ENCODE results near the gene GIT2. TPM values are rescaled to one million over a fixed set of nuclear protein-coding genes. Genes with fewer than 3 reads are reported as not detected.

The GIT2 gene
- total RNA-seq, 1 donor from 2014 or later, result 37.6 TPM

DNA sequence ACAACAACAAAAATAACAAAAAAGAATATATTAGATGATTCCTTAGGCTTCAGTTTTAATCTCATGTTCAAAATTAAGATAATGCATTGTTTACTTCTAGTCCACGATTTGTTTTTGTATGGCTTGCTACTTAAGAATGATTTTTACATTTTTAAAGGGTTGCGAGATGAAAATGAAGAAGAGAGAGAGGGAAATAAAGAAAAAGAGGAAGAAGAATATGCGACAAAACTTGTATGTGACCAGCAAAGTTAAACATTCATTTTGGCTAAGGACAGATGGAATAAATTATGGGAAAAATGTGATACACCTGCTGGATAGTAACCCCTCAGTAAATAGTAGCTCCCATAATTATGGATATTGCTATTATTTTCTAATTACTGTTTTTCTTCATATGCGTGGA lies 1.2 kb upstream of the GIT2 start:
- no peak overlapping the region for H3K27ac ChIP-seq (ENCODE audit: low read depth, low read length)
- no peaks in the 10 kb centered on the region for H3K9me3 ChIP-seq (ENCODE audit: control insufficient read depth in 3 of 3, low read length in 3 of 3)
- no peaks in the 10 kb centered on the region for H3K36me3 ChIP-seq (ENCODE audit: control insufficient read depth in 3 of 3, insufficient read depth in 3 of 3, low read length in 3 of 3)
- peaks cover 27 to 33% (median 33%) of the 10 kb centered on the region in 3 donors for H3K4me1 ChIP-seq (ENCODE audit: control insufficient read depth in 3 of 3, insufficient read depth in 3 of 3, low read length in 3 of 3)
- no peaks in the 10 kb centered on the region for H3K27me3 ChIP-seq (ENCODE audit: control insufficient read depth in 3 of 3, insufficient read depth in 3 of 3, low read length in 3 of 3)
- H3K4me3 ChIP-seq (ENCODE audit: low read length in 3 of 3), result no peak overlapping the region
- no peak overlapping the region for H3K9ac ChIP-seq (ENCODE audit: low read depth in 1 of 3, low read length in 3 of 3)

DNA sequence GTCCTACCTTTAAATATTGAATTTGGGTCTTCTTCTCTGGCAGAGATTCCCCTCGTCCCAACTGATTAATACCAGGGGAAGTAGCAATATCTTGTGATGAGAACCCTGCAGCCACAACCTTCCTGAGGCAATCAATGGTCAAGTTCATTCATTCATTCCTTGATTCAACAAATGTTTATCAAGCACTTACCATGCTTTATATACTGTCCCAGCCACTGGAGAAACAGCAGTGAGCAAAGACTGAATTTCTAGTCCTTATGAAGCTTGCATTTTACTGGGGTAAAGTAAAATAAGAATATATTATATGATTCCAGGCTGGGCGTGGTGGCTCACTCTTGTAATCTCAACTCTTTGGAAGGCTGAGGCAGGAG lies 300 bp upstream of the GIT2 start:
- Histone ChIP-seq H3K36me3 (ENCODE audit: control insufficient read depth in 3 of 3, insufficient read depth in 3 of 3, low read length in 3 of 3) (peaks cover 3 to 4% (median 4%) of the 10 kb centered on the region in 3 donors), H3K27ac (ENCODE audit: low read depth, low read length) (no peak overlapping the region), H3K4me3 (ENCODE audit: low read length in 3 of 3) (peak overlapping the region; percentile 86 to 90 (median 89)), H3K9ac (ENCODE audit: low read depth in 1 of 3, low read length in 3 of 3) (peak overlapping the region in 2 of 3 donors; percentile 88 to 92), H3K4me1 (ENCODE audit: control insufficient read depth in 3 of 3, insufficient read depth in 3 of 3, low read length in 3 of 3) (peaks cover 27 to 33% (median 32%) of the 10 kb centered on the region in 3 donors), H3K27me3 (ENCODE audit: control insufficient read depth in 3 of 3, insufficient read depth in 3 of 3, low read length in 3 of 3) (no peaks in the 10 kb centered on the region), H3K9me3 (ENCODE audit: control insufficient read depth in 3 of 3, low read length in 3 of 3) (no peaks in the 10 kb centered on the region)

DNA sequence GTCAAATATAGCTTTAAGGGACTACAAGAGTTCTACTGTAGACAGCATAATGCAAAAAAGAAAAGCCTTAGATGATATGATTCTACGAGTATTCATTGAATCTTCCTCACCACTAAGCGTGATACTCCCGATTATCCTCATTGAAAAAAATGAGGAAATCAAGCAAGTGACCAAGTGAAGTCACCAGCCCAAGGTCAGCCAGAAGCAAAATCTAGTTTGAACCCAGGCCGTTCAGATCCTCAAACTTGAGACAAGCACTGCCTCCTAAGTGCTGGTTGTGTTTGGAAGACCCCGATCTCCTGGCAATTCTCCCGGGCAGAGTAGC lies 845 bp downstream of the GIT2 start:
- Histone ChIP-seq H3K4me1 (ENCODE audit: control insufficient read depth in 3 of 3, insufficient read depth in 3 of 3, low read length in 3 of 3) (peaks cover 24 to 31% (median 25%) of the 10 kb centered on the region in 3 donors), H3K27me3 (ENCODE audit: control insufficient read depth in 3 of 3, insufficient read depth in 3 of 3, low read length in 3 of 3) (no peaks in the 10 kb centered on the region), H3K27ac (ENCODE audit: low read depth, low read length) (peak overlapping the region; percentile 57), H3K9me3 (ENCODE audit: control insufficient read depth in 3 of 3, low read length in 3 of 3) (no peaks in the 10 kb centered on the region), H3K36me3 (ENCODE audit: control insufficient read depth in 3 of 3, insufficient read depth in 3 of 3, low read length in 3 of 3) (peaks cover 3 to 12% (median 10%) of the 10 kb centered on the region in 3 donors), H3K4me3 (ENCODE audit: low read length in 3 of 3) (peak overlapping the region; percentile 86 to 90 (median 89)), H3K9ac (ENCODE audit: low read depth in 1 of 3, low read length in 3 of 3) (peak overlapping the region; percentile 84 to 92 (median 88))

DNA sequence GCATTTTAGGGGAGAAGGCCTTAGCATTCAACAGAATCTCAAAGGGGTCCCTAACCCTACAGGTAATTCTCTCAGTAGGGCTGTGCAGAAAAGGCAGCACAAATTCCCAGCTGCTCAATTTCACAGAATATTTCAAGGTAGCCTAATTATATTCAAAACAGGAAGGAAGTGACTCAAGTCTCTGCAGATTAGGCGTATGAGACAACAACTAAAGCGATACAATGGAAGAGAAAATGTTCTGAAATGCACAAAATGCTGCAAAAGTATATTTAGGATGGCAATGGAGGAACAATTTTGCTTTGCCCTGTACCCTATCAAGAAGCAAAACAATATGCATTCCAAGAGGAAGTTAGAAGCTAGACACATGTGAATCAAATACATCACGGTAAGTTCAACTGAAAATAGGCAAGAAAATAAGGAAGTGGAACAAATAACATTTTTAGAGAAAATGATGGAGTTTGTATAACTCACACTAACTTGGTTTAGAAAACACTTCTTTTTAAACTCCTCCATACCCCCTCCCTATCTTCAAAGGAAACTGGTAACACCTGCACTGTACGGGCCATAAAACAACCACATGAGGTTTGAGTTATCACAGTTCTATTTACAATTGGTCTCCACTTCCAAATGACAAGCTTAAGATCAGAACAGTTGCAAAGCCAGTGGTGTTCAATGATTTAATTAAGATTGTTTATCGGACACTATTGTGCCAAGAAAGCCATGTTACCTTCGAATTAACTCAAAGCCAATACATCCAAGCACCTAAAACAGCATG lies 1.6 kb downstream of the GIT2 start:
- peaks cover 3 to 18% (median 13%) of the 10 kb centered on the region in 3 donors for H3K36me3 ChIP-seq (ENCODE audit: control insufficient read depth in 3 of 3, insufficient read depth in 3 of 3, low read length in 3 of 3)
- H3K27me3 ChIP-seq (ENCODE audit: control insufficient read depth in 3 of 3, insufficient read depth in 3 of 3, low read length in 3 of 3), result no peaks in the 10 kb centered on the region
- H3K4me1 ChIP-seq (ENCODE audit: control insufficient read depth in 3 of 3, insufficient read depth in 3 of 3, low read length in 3 of 3), result peaks cover 20 to 28% (median 21%) of the 10 kb centered on the region in 3 donors
- peak overlapping the region in 2 of 3 donors; percentile 7 to 92 for H3K9ac ChIP-seq (ENCODE audit: low read depth in 1 of 3, low read length in 3 of 3)
- no peak overlapping the region for H3K27ac ChIP-seq (ENCODE audit: low read depth, low read length)
- peak overlapping the region; percentile 86 to 90 (median 89) for H3K4me3 ChIP-seq (ENCODE audit: low read length in 3 of 3)
- no peaks in the 10 kb centered on the region for H3K9me3 ChIP-seq (ENCODE audit: control insufficient read depth in 3 of 3, low read length in 3 of 3)

DNA sequence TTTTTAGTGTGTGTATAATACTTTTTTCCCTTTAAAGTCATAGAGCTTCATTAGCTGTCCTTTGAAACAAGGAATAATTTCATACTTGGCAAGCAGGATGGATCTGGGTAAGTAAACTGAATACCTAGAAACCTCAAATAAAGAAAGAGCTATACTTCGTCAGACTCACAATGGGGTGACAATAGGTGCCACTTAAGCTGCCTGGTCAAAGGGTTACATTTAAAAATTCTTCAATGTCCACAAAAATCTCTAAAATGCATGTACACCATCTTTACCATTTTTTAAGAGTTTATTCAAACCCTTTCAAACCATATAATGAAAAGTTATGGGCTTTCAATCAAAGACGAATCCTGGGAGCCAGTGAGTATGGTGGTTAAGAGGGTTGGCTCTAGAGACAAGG lies 3.1 kb downstream of the GIT2 start:
- Histone ChIP-seq H3K9ac (ENCODE audit: low read depth in 1 of 3, low read length in 3 of 3) (no peak overlapping the region), H3K4me1 (ENCODE audit: control insufficient read depth in 3 of 3, insufficient read depth in 3 of 3, low read length in 3 of 3) (peaks cover 13 to 21% (median 14%) of the 10 kb centered on the region in 3 donors), H3K27me3 (ENCODE audit: control insufficient read depth in 3 of 3, insufficient read depth in 3 of 3, low read length in 3 of 3) (no peaks in the 10 kb centered on the region), H3K9me3 (ENCODE audit: control insufficient read depth in 3 of 3, low read length in 3 of 3) (no peaks in the 10 kb centered on the region), H3K36me3 (ENCODE audit: control insufficient read depth in 3 of 3, insufficient read depth in 3 of 3, low read length in 3 of 3) (peaks cover 5 to 30% (median 23%) of the 10 kb centered on the region in 3 donors), H3K4me3 (ENCODE audit: low read length in 3 of 3) (no peak overlapping the region), H3K27ac (ENCODE audit: low read depth, low read length) (no peak overlapping the region)

DNA sequence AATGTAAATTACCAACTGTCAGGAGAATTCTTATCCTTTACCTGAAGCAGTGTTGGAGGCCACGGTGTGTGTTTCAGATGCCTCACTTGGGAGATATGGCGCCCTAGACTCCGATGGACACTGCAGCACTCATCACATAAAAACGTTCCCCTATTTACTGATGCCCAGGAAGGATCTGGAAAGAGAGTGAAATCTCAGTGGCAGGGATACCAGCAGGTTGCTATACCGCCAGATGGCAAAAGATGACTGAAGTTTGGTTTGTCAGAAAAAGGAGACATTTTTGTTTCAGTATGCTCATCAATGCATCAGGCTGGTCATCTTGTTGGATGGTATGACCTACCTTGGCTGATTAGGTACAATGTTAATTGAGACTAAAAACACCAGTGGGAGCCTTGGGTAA lies 4.6 kb downstream of the GIT2 start:
- Histone ChIP-seq H3K9ac (ENCODE audit: low read depth in 1 of 3, low read length in 3 of 3) (no peak overlapping the region), H3K36me3 (ENCODE audit: control insufficient read depth in 3 of 3, insufficient read depth in 3 of 3, low read length in 3 of 3) (peaks cover 10 to 36% (median 30%) of the 10 kb centered on the region in 3 donors), H3K27ac (ENCODE audit: low read depth, low read length) (no peak overlapping the region), H3K27me3 (ENCODE audit: control insufficient read depth in 3 of 3, insufficient read depth in 3 of 3, low read length in 3 of 3) (no peaks in the 10 kb centered on the region), H3K4me1 (ENCODE audit: control insufficient read depth in 3 of 3, insufficient read depth in 3 of 3, low read length in 3 of 3) (peaks cover 13 to 18% (median 14%) of the 10 kb centered on the region in 3 donors), H3K4me3 (ENCODE audit: low read length in 3 of 3) (no peak overlapping the region), H3K9me3 (ENCODE audit: control insufficient read depth in 3 of 3, low read length in 3 of 3) (no peaks in the 10 kb centered on the region)

DNA sequence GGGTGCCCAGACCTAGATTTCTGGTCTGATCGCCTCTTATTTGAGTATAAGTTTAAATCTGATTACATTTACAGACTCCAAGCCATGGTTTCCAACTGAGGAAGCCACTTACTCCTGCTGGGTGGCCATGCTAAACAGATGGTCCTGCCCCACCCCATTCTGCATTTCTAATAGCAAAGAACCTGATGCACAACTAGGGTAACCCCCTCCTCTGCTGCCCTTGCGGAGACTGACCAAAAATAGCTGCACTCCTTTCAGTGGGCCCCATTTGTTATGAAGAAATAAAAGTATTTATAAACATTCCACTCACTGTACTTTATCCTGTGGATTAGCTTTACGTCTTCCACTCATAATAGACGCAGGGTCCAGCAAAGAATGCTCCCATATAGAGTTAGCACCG lies 6.8 kb downstream of the GIT2 start:
- Histone ChIP-seq H3K9me3 (ENCODE audit: control insufficient read depth in 3 of 3, low read length in 3 of 3) (no peaks in the 10 kb centered on the region), H3K27ac (ENCODE audit: low read depth, low read length) (no peak overlapping the region), H3K9ac (ENCODE audit: low read depth in 1 of 3, low read length in 3 of 3) (no peak overlapping the region), H3K4me1 (ENCODE audit: control insufficient read depth in 3 of 3, insufficient read depth in 3 of 3, low read length in 3 of 3) (peaks cover 2 to 4% (median 2%) of the 10 kb centered on the region in 3 donors), H3K36me3 (ENCODE audit: control insufficient read depth in 3 of 3, insufficient read depth in 3 of 3, low read length in 3 of 3) (peaks cover 18 to 41% (median 34%) of the 10 kb centered on the region in 3 donors), H3K4me3 (ENCODE audit: low read length in 3 of 3) (no peak overlapping the region), H3K27me3 (ENCODE audit: control insufficient read depth in 3 of 3, insufficient read depth in 3 of 3, low read length in 3 of 3) (no peaks in the 10 kb centered on the region)

DNA sequence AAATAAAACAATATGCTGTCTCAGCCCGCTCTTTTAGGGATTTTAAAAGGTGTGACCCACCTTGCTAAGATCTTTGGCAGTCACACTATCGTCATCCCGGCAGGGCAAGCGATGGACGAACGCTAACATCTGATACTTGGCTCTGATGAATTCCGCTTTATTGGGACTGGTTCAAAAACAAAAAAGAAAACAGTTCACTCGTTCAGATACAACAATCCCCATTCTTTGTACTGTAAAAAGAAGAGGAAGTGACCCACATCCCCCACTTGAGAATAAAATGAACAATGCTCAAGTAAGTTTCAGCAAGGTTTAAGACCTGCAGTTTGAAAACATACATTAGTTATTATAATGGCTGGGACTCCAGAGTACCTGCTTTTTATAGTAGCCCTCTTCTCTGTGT lies 7.3 kb downstream of the GIT2 start:
- H3K36me3 ChIP-seq (ENCODE audit: control insufficient read depth in 3 of 3, insufficient read depth in 3 of 3, low read length in 3 of 3), result peaks cover 18 to 44% (median 36%) of the 10 kb centered on the region in 3 donors
- H3K27ac ChIP-seq (ENCODE audit: low read depth, low read length), result no peak overlapping the region

DNA sequence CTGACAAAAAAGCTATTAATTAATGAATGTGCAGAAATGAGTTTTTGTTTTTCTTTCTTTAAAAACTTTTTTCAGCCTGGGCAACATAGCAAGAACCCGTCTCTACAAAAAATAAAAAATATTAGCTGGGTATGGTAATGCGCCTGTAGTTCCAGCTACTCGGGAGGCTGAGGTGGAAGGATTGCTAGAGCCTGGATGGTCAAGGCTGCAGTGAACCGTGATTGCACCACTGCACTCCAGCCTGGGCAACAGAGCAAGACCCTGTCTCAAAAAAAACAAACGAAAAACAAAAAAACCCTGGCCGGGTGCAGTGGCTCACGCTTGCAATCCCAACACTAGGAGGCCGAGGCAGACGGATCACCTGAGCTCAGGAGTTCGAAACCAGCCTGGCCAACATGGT lies 7.9 kb downstream of the GIT2 start:
- Histone ChIP-seq H3K4me1 (ENCODE audit: control insufficient read depth in 3 of 3, insufficient read depth in 3 of 3, low read length in 3 of 3) (no peaks in the 10 kb centered on the region), H3K27ac (ENCODE audit: low read depth, low read length) (no peak overlapping the region)

More for the DNA sequence above, 7.3 kb downstream of the GIT2 start:
- Histone ChIP-seq H3K27me3 (ENCODE audit: control insufficient read depth in 3 of 3, insufficient read depth in 3 of 3, low read length in 3 of 3) (no peaks in the 10 kb centered on the region), H3K9me3 (ENCODE audit: control insufficient read depth in 3 of 3, low read length in 3 of 3) (no peaks in the 10 kb centered on the region), H3K9ac (ENCODE audit: low read depth in 1 of 3, low read length in 3 of 3) (no peak overlapping the region), H3K4me1 (ENCODE audit: control insufficient read depth in 3 of 3, insufficient read depth in 3 of 3, low read length in 3 of 3) (peaks cover 0 to 4% (median 0%) of the 10 kb centered on the region in 3 donors), H3K4me3 (ENCODE audit: low read length in 3 of 3) (no peak overlapping the region)

DNA sequence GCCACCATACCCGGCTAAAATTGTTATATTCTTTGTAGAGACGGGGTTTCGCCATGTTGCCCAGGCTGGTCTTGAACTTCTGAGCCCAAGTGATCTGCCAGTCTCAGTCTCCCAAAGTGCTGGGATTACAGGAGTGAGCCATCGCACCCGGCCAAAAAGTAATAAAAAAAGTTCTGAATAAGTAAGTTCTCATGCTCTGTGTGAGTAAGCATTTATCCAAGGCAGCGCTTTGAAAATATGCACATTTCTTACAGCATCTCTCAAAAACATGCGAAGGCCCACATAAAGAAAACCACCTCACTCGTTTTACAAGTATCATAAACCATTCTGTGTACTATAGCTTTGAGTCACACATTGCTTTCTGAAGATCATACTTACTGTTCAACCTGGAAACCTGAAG lies 8.6 kb downstream of the GIT2 start:
- Histone ChIP-seq H3K27me3 (ENCODE audit: control insufficient read depth in 3 of 3, insufficient read depth in 3 of 3, low read length in 3 of 3) (no peaks in the 10 kb centered on the region), H3K36me3 (ENCODE audit: control insufficient read depth in 3 of 3, insufficient read depth in 3 of 3, low read length in 3 of 3) (peaks cover 28 to 52% (median 49%) of the 10 kb centered on the region in 3 donors), H3K9me3 (ENCODE audit: control insufficient read depth in 3 of 3, low read length in 3 of 3) (no peaks in the 10 kb centered on the region), H3K4me1 (ENCODE audit: control insufficient read depth in 3 of 3, insufficient read depth in 3 of 3, low read length in 3 of 3) (no peaks in the 10 kb centered on the region), H3K27ac (ENCODE audit: low read depth, low read length) (no peak overlapping the region), H3K4me3 (ENCODE audit: low read length in 3 of 3) (no peak overlapping the region), H3K9ac (ENCODE audit: low read depth in 1 of 3, low read length in 3 of 3) (no peak overlapping the region)

More for the DNA sequence above, 7.9 kb downstream of the GIT2 start:
- H3K4me3 ChIP-seq (ENCODE audit: low read length in 3 of 3), result no peak overlapping the region
- no peaks in the 10 kb centered on the region for H3K9me3 ChIP-seq (ENCODE audit: control insufficient read depth in 3 of 3, low read length in 3 of 3)
- no peak overlapping the region for H3K9ac ChIP-seq (ENCODE audit: low read depth in 1 of 3, low read length in 3 of 3)
- H3K27me3 ChIP-seq (ENCODE audit: control insufficient read depth in 3 of 3, insufficient read depth in 3 of 3, low read length in 3 of 3), result no peaks in the 10 kb centered on the region
- H3K36me3 ChIP-seq (ENCODE audit: control insufficient read depth in 3 of 3, insufficient read depth in 3 of 3, low read length in 3 of 3), result peaks cover 23 to 50% (median 42%) of the 10 kb centered on the region in 3 donors

All from skeletal muscle tissue (tissue), 4 donors.